ENCODE measurements around the gene ZSCAN21.

ZSCAN21 gene

DNA sequence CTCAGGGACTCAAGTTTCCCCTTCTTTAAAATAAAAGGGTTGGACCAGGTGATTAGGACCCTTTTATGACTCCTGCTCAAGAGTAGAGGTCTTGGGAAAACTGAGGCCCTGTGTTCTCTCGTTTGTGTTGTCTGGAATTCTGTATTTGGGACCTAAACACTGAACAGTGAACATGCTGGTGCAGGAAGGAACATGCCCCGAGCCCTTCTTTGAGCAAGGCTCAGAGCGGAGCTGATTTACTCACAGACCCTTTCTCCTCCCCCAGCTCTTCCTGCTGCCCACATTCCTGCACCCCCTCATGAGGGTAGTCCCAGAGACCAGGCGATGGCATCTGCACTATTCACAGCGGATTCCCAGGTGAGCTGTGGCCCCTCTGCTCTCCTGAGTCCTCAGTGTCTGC, 20.0 kb upstream of the ZSCAN21 start:
- DNase-seq = no peak

DNA sequence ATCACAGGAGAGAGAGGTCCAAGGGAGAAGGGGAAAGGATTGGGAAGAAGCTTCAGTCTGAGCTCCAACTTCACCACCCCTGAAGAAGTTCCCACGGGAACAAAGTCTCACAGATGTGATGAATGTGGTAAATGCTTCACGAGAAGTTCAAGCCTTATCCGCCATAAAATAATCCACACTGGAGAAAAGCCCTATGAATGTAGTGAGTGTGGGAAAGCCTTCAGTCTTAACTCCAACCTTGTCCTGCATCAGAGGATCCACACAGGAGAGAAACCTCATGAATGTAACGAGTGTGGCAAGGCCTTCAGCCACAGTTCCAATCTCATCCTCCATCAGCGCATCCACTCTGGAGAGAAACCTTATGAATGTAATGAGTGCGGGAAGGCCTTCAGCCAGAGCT, 16.0 kb upstream of the ZSCAN21 start:
- no peak for DNase-seq

DNA sequence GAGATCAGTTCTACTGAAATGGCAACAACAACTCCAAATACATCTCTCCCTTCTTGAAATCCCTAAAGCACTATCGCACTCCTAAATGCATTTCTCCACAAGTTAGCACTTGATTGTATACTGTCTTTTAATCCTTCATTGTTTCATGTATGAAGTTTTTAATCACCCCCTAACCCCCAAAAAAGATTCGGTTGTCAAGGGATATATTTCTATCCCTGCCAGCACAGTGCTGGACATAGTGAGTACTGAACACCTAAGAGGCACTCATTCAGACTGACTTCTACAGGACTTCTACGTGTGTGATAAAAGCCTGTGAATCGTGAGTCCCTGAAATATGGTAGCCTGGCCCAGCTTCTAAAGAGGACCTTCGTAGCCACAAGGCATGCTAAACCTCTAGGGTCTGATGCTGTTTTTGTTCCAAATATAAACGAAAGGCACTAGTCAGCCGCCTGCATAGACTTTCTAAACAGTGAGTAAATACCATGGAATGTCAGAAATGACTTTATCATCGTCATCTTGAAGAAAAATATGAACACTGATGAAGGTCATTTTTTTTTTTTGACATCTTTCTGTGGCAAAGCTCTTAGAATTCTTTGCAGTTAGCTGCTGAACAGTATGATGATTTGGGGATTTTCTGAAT, 14.6 kb upstream of the ZSCAN21 start:
- no peak for DNase-seq

DNA sequence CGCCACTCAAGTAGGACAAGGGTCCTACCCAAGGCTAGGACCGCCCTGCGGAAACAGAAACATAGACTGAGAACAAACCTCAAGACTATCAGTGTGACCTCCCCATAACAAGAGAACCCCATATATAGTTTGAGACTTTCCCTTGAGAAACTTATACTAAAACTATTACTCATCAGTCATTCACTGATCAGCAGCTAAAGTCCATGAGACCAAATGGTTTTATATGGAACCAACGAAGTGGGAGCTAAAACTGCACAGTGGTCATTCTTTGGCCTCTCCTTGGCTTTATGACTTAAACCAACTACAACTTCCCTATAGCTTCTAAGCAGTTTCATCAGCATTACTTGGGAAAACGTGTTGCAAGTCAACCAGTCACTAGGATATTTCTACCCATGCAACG, 13.7 kb upstream of the ZSCAN21 start:
- DNase-seq = no peak

DNA sequence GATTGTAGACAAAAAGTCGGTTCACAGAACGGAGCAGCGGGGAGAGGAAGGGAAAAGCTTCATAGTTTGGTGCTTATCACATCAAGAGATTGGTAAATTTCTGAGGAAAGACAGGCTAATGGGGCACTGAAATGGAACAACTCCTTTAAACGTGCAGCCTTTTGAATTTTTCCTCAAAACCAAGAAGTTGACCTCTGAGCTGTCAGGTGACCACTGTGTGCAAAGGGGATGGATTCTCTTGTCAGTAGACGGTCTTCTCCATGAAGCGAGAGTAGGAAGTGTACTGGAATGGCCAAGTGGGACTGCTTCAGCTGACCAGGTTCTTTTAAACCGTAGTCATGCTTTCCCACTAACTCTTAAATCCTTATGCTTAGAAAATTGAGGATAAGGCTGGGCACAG, 11.2 kb upstream of the ZSCAN21 start:
- no peak for DNase-seq

DNA sequence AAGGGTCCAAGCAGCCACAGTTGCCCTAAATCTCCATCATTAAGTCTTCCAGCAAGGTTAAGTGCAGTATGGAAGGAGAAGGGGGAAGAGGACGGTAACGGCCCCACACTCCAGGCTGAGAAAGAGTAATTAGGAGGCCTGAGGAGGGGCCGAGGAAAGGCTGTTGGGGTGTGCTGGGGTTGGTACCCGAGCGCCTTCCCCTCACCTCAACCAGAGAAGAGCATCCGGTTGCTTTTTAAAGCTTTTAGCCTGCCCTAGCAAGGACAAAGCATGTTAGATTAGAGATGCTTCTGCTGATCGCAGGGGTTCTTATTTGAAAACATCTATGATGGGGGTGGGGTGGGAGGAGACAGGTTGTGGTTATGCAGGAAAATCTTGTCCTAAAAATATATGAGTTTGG, 9.0 kb upstream of the ZSCAN21 start:
- no peak for DNase-seq

DNA sequence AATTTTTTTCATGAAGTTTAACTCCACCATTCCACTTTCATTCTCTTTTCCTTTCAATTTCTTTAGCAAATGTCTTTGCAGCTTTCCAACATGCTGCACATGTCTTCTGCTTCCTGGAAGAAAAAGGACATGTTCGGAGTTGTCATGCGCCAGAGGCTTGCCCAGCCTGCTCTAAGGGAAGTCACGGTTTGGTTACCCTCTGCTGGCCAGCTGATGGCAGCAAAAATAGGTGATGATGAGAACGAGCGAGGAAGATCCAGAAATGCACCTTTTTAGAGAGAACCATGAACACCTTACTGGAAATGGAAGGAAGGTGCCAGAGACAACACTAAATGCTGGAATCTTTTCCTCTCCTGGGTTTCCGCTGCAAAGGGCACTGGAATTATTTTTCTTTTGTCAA, 4.9 kb upstream of the ZSCAN21 start:
- no peak for DNase-seq

DNA sequence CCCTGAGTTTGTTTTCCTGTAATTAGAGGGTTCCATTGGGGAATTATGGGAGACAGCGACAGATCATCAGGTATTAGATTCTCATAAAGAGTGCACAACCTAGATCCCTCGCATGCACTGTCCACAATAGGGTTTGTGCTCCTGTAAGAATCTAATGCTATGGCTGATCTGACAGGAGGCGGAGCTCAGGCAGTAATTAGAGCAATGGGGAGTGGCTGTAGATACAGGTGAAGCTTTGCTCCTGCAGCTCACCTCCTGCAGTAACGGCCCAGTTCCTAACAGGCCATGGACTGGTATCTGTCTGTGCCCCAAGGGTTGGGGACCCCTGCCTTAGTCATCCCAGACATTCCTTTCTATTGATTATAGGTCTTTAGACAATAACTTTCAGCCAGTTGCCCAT, 894 bp upstream of the ZSCAN21 start:
- no peak for DNase-seq

DNA sequence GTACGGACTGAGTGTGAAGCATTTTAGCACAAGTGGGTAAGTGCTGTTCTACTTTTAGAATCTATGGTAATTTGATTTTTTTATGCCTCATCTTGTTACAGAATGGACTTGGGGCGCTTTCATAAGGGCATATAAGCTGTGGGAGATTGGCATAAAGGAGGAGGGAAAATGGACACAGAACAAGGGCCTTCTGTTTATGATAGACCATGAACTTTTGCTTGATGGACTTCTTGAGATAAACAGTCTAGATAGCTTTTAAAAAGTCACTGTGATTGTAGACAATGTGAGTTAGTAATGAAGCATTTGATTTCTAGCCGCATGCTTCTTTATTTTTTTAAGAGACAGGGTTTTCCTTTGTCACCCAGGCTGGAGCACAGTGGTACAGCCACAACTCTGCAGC, 2.0 kb downstream of the ZSCAN21 start:
- DNase-seq = no peak

DNA sequence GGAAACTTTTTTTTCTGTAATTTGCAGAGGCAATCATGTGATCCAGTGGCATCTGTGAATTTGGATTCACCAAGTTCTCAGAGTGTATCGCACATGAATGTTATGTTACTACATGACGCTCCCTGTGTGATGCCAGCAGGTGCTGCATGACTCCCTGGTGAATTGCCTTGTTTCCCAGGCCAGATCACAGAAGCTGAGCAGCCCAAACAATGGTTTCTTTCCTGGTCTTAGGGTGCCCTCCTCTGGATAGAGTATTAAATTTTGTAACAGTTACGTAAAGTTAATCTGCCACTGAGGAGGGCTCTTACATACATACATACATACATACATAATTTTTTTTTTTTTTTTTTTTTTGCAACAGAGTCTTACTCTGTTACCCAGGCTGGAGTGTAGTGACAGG, 3.6 kb downstream of the ZSCAN21 start:
- peak; percentile 84 for DNase-seq

DNA sequence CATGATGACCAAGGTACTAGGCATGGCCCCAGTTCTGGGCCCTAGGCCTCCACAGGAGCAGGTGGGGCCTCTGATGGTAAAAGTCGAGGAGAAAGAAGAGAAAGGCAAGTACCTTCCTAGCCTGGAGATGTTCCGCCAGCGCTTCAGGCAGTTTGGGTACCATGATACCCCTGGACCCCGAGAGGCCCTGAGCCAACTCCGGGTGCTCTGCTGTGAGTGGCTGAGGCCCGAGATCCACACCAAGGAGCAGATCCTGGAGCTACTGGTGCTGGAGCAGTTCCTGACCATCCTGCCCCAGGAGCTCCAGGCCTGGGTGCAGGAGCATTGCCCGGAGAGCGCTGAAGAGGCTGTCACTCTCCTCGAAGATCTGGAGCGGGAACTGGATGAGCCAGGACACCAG, 7.4 kb downstream of the ZSCAN21 start:
- DNase-seq = no peak

DNA sequence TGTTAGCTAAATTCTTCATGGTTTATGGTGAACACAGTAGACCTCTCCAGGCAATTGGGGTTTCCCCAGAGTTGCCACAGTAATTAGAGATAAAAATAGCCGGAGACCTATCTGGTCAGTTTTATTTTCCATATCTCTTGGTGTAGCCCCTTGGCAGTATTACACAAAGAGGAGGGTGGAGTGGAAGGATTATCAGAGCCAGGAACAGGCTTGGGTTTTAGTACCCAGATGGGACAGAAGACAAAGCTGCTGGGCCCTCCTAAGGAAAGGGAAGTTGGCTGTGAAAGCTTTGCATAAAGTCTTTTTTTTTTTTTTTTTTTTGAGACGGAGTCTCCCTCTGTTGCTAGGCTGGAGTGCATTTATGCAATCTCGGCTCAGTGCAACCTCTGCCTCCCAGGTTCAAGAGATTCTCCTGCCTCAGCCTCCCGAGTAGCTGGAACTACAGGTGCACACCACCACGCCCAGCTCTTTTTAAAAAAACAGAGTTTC, 9.7 kb downstream of the ZSCAN21 start:
- no peak for DNase-seq

DNA sequence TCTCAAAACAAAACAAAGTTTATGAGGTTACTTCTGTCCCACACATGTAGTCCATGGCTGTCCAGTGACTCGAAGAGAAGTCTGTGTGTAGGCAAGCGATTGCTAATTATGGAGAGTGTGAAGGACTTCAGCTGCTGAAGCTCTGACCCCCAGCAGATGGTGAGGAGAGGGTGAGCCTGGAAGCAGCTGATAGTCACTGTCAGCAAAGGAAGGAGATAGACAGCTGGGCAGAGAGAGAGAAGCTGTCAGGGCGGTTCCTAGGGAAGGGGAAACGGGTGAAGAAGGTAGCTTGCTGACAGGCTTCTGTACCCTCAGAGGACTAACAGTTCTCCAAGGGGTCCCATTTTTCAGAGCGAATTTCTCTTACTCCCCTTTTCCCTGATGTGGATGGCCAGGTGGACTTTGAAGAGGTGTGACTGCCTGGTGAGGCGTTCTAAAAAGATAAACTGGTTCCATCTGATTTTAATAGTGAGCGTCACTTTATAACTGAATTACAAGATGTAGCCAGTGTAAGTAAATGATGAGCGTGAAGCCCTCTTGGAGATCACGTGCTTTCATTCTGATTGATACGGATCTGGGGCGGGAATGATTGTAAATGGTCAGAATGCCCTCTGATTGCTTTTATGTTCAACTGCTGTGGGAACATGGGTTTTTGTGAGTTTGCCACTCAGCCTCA, 12.1 kb downstream of the ZSCAN21 start:
- no peak for DNase-seq

DNA sequence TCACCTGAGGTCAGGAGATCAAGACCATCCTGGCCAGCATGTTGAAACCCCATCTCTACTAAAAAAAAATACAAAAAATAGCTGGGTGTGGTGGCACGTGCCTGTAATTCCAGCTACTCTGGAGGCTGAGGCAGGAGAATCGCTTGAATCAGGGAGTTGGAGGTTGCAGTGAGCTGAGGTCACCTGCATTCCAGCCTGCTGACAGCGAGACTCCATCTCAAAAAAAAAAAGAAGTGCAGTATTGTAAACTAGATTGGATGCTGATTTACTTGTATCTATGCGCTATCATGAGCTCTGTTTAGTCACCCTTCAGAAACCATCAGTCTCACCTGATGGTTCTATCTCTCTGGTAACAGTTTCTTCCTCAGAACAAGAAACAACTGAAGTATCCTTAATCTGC, 13.8 kb downstream of the ZSCAN21 start:
- DNase-seq = no peak

DNA sequence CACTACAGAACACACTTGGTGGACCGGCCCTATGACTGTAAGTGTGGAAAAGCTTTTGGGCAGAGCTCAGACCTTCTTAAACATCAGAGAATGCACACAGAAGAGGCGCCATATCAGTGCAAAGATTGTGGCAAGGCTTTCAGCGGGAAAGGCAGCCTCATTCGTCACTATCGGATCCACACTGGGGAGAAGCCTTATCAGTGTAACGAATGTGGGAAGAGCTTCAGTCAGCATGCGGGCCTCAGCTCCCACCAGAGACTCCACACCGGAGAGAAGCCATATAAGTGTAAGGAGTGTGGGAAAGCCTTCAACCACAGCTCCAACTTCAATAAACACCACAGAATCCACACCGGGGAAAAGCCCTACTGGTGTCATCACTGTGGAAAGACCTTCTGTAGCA, 14.6 kb downstream of the ZSCAN21 start:
- no peak for DNase-seq

DNA sequence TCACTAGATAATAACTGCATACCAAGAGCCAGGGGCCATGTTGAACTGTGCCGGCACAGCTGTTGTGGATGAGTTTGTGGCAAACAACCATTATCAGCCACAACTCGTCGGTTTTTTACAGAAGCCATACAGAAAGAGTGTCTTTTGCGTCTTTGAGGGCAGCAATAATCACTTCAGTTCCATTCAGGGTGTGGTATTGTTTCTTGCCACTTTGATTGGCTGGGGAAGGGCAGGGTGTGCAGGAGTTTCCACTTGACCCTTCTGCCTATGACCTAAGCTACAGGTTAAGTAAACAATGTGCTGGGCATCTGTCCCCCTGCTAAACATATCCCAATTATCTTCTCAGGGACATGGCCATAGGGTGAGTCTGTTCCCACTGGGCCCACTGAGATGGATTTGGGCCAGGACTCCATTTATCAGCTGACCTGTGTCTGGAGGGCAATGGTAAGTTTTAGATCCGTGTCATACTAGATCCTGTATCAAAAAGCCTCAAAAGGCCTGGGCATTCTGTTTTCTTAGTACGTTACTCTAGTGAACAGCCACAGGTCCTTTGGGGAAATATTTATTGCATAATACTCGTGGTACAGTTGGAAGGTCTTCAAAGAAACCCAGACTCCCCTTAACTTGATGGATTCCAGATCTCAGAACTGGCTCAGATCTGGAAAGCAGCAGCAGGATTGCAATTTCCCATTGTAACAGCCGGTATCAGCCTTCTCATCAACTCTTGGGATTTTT, 16.0 kb downstream of the ZSCAN21 start:
- DNase-seq = no peak

DNA sequence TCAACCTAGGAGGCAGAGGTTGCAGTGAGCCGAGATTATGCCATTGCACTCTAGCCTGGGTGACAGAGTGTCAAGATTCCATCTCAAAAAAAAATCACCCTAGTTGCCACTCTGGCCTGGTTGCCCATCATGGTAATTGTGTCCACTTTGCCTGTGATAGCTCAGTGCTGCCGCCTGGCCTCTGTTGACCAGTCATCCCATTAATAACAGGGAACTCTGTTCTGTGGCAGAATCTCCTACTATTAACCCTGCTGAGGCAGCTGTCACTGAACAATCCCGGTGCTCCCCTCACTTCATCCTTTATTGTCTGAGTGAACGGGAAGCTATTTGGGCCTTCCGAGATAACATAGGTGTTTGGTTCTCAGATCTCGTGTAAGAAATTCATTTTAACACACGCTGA, 17.4 kb downstream of the ZSCAN21 start:
- DNase-seq = no peak

DNA sequence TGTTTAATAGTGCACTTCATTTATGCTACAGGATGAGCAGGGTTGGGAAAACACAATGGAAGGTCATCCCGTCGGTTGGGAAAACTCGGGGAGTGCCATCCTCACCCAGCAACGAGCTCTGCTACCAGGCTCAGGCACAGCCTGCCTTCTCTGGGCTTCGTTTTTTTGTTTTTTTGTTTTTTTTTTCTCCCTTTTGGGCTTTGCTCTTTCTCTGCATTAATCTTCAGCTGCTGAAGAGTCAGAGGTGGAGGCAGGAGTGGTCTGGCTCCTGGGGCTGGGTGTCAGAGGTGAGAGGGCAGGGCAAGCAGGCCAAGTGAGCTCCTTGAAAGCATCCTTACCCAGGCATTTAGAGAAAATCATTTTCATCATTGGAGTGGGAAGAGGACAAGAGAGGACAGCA, 20.4 kb downstream of the ZSCAN21 start:
- no peak for DNase-seq

DNA sequence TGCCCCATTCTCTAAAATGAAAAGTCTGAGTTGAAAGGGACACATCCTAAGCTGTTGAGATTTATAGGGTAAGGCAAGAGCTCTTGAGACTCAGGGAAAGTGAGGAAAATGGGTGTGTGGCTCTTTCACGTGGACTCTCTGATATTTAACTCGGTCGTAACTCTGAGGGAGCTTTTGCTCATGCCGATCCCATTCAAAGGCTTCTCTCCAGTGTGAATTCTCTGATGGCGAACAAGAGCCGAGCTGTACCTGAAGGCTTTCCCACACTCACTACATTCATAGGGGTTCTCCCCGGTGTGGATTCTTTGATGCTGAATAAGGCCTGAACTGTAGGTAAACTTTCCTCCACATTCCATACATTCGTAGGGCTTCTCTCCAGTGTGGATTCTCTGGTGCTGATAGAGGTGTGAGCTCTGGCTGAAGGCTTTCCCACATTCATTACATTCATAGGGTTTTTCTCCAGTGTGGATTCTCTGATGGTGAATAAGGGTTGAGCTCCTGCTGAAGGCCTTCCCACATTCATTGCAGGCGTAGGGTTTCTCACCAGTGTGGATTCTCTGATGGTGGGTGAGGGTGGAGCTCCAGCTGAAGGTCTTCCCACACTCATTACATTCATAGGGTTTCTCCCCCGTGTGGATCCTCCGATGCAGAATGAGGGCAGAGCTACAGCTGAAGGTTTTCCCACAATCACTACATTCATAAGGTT, 21.6 kb downstream of the ZSCAN21 start:
- DNase-seq = no peak

DNA sequence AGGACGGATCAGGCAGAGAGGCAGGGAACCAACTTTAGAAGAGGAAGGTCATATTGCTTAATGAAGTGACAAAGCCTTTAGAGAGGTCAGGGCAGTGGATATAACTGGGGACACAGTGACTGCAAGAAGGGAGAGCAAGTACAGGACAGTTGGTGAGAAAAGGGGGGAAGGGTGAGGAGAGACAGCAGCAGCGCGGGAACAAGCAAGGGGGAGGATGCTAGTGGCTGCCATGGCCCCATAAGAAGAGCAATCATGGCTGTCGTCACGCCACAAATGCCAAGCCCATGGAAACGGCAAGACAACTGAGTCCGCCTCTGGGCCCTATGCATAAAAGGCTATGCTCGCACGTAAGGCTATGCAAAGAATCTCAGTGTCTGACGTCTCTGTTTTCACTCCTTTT, 22.9 kb downstream of the ZSCAN21 start:
- no peak for DNase-seq

DNA sequence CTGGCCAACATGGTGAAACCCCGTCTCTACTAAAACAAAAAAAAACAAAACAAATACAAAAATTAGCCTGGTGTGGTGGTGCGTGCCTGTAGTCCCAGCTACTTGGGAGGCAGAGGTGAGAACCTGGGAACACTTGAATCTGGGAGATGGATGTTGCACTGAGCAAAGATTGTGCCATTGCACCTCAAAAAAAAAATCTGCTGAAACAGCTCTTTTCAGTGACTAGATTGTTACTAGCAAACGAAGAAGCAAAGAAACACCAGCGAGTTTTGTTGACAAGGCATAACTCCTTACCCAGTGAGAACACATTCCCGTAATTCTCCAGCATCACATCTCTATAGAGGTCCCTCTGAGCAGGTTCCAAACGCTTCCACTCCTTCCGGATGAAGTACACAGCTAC, 25.3 kb downstream of the ZSCAN21 start:
- no peak for DNase-seq

DNA sequence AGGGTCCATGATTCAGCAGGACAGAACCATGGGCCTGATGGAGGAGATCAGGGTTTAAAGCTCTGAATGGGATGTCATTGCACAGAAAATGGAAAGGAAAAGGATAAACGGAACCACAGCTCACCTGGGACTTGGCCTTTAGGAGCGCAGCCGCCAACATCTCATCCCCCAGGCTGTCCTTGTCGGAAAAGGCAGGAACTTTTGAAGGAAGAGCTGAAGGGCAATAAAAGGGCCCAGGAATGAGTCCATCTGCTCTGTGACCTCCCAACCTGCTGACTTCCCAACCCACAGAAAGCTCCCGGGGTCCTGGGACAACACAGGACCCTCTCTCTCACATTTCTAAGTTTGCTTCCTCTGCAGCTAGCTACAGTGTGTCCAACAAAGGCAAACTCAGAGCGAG, 25.8 kb downstream of the ZSCAN21 start:
- no peak for DNase-seq

DNA sequence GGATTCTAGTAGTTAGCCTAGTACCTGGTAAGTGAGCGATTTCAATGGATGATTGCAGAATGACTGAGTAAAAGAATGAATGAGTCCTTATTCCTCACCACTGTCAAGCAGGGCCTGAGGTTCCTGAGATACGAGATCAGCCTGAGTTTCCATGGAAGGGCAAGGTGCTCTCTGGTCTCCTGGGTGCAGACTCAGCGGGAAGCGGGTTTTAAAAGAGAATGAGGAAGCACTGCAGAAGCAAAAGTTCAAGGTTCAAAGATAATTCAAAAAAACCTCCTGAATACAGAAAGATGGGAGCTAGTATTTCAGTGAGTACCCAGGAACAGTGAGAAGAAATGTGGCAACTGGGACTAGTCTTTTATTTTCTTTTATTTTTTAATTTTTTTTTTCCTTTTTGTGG, 27.6 kb downstream of the ZSCAN21 start:
- no peak for DNase-seq
